NK-92 treated with Interleukin-12 subunit alpha and Interleukin-12 subunit beta, amount 100 ng/mL, for 24 hours (cell line): ENCODE data around the gene CHST12.
A peak's percentile ranks its signal among the peaks of the same experiment; 100 is the strongest.
"Not testable (repeated sequence)": the region's sequence is repeated elsewhere in the genome, so short reads cannot be mapped to it uniquely, and the experiment has no call there.

Source experiments
- DNase-seq: peaks from one replicate; lab custom pipeline; 2025; lab: John Stamatoyannopoulos, UW

CHST12 gene

DNA sequence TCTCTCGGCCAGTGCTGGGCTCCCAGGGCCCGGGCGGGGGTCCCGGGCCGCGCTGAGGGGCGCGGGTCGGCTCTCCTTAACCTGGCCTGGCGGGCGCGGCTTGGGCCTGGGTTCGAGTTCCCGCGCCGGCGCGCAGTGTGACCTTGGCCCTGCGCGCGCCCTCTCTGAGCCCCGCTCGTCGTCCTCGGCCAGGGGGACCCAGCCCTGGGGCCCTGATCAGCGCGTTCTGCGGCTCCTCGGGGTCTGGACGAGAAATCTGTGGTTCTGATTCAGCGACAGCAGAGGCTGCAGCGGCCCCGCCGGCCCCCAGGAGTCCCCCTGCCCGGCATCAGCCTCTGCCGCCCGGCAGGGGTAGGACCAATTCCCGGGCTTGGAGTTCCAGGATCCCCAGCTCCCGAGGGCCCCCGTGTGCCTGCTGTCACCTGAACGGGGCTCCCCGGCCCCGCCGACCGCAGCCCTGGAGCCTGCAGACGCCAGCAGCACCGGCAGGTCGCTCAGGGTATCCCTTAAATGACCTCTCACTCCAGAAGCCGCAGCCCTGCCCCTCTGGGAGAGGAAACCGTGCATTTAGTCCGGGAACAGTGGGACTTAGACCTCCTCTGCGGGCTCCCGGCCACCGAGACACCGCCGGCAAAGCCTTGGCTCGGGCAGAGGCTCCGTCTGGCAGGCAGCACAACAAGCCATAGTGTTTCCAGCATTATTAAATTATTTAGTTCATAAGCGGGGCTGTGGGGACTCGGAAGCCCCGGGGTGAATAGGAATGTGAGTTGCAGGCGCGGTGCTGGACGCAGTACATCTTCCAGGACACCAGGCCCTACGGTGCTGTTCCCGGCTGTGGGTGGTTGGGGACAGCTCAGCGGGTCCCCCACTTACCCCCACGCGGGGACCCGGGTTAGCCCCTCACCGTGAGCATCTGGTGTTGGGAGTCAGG lies 572 bp downstream of the CHST12 start:
- no peak for DNase-seq

DNA sequence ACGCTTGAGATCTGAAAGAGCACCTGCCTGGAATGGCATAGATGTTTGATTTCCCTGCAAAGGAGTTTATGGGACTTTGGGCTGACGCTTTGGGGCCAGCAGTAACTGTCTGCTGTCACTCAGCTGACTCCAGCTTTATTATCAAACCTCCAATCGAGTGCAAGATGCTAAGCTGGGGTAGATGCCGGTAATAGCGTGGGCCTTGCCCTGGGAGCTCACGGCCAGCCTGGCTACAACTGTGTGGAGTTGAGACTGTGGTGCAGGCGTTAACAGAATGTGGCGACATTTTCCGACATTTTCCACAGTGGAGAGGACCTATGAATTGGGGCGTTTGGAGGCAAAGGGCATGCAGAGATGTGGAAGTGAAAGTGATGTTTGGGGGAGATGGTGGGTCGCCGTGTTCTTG lies 1.3 kb downstream of the CHST12 start:
- DNase-seq, result no peak

DNA sequence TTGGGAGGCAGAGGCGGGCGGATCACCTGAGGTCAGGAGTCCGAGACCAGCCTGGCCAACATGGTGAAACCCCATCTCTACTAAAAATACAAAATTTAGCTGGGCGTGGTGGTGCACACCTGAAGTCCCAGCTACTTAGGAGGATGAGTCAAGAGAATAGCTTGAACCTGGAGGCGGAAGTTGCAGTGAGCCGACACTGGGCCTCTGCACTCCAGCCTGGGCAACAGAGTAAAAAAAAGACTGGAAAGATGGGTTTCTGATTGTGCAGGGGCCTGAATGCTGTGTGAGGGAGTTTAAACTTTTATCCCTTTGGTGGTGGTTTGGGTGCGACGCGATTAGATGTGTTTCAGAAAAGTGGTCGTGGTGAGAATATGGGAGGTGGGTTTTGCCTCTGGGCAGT lies 1.8 kb downstream of the CHST12 start:
- no peak for DNase-seq

GRCh38 chr7:2405601-2406345 lies 2.4 kb downstream of the CHST12 start:
- DNase-seq, result peak; percentile 35

DNA sequence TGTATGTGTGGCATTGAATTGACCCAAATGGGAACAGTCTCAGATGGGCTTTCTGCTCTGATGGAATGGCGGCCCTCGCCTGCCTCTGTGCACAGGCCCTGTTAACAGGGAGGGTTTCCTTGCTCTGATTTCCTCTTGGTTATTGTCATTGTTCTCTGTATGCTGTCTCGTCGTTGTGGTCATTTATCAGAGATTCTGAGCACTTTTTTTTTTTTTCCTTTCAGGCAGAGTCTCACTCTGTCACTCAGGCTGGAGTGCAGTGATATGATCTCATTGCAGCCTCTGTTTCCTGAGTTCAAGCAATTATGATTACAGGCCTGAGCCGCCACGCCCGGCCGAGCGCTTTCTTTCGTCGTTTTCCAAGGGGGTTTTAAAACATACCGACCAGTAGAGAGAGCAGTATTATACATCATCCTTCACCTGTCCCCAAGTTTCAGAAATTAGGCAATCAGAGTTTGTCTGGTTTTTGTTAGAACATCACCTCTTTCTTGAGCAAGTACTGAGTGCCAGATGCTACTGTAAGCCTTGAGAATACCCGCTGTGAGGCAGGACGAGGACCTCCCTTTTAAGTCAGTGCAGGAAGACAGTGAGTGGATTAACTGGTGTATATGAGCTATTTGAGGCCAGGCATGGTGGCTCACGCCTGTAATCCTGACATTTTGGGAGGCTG lies 6.5 kb downstream of the CHST12 start:
- no peak for DNase-seq

DNA sequence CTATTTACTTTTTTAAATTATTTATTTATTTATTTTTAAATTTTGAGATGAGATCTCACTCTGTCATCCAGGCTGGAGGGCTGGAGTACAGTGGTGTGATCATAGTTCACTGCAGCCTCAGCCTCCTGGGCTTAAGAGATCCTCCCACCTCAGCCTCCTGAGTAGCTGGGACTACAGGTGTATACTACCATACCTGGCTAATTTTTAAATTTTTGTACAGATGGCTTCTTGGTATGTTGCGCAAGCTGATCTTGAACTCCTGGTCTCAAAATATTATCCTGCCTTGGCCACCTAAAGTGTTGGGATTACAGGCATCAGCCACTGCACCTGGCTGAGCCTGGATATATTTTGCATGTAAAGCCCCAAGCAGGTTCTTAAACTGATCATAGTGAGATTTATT lies 7.6 kb downstream of the CHST12 start:
- DNase-seq, result no peak

DNA sequence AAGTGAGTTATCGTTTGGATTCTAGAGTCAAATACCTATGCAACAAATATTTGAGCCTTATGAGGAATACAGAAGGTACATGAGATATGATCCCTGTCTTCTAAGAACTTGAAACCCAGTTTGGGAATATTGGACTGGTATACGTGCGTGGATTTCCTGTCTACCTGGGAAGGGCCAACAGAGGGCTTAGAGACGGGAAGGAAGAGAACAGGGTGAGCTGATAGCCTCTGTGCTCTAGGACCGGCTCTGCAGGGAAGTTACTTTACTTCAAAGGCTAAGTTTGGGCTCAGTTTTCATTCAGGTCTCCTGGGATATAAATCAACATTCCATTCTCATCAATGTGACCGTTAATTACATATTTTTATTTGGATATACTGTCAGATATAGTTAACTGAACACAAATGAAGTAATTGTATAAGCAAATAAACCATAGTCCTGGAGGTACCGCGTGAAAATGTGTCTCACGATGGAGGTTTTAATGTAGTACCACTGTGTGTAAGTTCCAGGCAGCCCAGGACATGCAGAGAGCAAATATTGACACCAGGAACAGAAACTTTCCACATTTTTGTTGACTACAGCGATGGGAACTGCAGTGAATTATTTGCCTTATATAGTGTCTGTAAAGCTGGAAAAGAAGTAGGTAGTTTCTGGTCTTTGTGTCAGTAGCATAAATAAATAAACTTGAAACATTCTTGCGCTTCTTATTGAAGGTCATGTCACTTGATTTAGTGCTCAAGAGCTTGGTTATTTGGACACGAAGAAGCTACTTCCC lies 8.6 kb downstream of the CHST12 start:
- DNase-seq, result no peak

- DNase-seq, result no peak
Observed at GRCh38 chr7:2412587-2413201, 9.3 kb downstream of the CHST12 start.

DNA sequence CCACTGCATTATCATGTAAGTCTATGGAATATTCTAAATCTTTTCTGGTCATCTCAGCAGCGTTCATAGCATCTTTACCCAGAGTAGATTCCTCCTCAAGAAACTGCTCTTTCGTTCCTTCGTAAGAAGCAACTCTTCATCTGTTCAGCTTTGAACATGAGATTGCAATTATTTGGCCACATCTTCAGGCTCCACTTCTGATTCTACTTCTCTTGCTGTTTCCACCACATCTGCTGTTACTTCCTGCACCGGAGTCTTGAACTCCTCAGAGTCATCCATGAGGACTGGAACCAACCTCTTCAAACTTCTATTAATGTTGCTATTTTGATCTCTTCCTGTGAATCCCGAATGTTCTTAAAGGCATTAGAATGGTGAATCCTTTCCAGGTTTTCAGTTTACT lies 12.7 kb downstream of the CHST12 start:
- no peak for DNase-seq

DNA sequence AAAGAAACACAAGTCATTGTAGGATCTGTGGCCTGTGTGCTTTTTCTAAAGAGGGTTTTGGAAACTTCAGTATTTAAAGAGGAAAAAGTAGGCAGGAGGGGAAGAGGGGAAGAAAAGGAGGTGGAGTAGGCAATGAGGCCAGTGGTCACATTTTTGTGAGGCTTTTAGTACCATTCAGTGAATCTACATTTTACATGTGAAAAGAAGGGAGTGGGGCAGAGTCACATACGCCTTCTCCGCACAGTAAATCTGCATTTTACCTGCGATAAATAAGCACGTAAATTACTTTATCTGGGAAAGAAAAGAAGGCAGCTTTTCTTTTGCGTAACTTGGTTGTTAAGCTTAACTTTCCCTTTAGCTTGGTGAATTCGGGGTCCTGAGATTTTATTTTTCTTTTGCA lies 13.2 kb downstream of the CHST12 start:
- no peak for DNase-seq

DNA sequence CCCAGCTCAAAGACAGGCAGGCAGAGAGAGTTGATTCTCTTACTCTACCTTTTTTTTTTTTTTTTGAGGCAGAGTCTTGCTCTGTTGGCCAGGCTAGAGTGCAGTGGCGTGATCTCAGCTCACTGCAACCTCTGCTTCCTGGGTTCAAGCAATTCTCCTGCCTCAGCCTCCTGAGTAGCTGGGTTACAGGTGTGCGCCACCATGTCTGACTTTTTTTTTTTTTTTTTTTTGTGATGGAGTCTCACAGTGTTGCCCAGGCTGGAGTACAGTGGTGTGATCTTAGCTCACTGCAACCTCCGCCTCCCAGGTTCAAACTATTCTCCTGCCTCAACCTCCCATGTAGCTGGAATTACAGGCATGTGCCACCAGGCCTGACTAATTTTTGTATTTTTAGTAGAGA lies 13.8 kb downstream of the CHST12 start:
- not testable (repeated sequence) for DNase-seq

GRCh38 chr7:2417981-2418481 lies 14.6 kb downstream of the CHST12 start:
- no peak for DNase-seq

DNA sequence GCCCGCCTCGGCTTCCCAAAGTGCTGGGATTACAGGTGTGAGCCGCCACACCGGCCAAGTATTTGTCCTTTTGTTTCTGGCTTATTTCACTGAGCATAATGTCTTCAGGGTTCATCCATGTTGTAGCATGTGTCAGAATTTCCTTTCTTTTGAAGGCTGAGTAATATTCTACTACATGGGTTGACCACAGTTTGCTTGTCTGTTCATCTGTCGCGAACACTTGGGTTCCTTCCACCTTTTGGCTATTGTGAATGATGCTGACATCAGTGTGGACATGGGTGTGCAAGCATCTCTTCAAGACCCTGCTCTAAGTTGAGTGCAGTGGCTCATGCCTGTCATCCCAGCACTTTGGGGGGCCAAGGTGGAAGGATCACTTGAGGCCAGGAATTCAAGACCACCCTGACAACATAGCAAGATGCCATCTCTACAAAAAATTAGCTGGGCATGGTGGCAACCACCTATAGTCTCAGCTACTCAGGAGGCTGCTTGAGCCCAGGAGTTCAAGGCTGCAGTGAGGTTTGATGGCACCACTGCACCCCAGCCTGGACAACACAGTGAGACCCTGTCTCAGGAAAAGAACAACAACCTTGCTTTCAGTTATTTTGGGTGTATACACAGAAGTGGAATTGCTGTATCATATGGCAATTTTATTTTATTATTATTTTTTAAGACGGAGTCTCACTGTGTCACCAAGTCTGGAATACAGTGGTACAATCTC lies 17.0 kb downstream of the CHST12 start:
- no peak for DNase-seq

DNA sequence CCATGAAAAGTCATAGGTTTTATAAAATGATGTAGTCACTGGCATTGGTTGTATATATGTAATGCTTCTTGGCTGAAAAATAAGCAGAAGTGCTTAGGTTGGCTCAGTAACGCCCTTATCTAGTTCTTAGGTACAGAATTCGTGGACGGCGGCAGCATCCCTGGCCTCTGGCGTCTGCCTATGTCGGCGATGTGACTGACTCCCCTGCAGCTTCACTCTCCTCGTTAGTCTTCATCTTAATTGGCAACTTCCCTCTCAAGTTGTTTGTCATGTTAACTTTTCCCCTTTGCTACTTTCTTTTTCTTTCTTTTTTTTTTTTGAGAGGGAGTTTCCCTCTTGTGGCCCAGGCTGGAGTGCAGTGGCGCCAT lies 18.5 kb downstream of the CHST12 start:
- no peak for DNase-seq

DNA sequence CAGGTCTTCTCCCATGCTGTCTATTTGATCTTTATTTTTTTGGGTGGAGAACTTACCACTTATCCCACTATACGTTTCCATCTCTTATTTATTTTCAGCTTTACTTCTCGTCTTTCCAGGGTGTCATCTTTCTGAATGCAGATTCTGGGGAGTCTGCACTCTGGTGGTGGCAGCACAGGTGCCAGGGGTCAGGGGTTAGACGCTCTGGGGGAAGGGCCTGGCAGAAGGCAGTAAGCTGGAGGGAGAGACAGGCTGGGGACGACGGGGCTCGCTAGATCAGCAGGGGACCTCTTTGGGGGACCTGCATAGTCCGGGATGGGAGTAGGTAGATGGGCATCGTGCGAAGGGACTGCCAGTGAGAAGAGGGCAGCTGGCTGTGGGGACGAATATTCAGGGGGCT lies 22.3 kb downstream of the CHST12 start:
- DNase-seq, result no peak

DNA sequence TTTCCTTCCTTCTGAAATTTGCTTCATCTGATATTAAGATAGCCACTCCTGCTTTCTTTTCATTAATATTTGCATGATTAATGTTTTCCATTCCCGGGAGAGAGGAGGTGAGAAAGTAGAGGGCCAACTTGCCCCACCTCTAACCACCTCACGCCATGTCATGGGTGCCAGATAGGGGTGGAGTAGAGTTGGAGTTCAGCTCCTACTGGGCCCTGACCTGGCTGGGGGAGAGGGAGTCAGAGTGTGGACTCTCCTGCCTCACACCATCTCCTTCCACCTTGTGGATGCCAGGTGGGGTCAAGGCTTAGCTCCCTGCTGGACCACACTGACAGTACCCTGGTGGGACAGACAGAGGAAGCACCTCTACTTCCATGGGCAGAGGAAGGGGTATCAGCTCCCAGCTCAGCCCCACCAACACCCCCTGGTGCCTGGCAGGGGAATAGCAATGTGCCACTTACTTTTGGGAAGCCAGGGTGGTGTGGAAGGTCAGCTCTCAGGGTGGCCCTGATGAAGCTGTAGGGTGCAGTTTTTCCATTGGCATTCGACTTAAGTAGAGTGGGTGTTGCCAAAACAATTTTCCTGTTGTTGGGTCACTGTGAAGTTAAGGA lies 28.0 kb downstream of the CHST12 start:
- peak; percentile 10 for DNase-seq

DNA sequence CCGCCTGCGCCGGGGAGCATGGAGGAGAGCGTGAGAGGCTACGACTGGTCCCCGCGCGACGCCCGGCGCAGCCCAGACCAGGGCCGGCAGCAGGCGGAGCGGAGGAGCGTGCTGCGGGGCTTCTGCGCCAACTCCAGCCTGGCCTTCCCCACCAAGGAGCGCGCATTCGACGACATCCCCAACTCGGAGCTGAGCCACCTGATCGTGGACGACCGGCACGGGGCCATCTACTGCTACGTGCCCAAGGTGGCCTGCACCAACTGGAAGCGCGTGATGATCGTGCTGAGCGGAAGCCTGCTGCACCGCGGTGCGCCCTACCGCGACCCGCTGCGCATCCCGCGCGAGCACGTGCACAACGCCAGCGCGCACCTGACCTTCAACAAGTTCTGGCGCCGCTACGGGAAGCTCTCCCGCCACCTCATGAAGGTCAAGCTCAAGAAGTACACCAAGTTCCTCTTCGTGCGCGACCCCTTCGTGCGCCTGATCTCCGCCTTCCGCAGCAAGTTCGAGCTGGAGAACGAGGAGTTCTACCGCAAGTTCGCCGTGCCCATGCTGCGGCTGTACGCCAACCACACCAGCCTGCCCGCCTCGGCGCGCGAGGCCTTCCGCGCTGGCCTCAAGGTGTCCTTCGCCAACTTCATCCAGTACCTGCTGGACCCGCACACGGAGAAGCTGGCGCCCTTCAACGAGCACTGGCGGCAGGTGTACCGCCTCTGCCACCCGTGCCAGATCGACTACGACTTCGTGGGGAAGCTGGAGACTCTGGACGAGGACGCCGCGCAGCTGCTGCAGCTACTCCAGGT lies 29.7 kb downstream of the CHST12 start:
- DNase-seq, result no peak

GRCh38 chr7:2433713-2434550 lies 30.5 kb downstream of the CHST12 start:
- no peak for DNase-seq
